Activated CD4-positive, alpha-beta T cell treated with anti-CD3 and anti-CD28 coated beads for 36 hours (primary cell): Measurements from ENCODE around the gene MAGEA1. TPM values are rescaled to one million over a fixed set of nuclear protein-coding genes. Genes with fewer than 3 reads are reported as not detected.
"Not testable (repeated sequence)": the region's sequence is repeated elsewhere in the genome, so short reads cannot be mapped to it uniquely, and the experiment has no call there.

ENCODE experiments used
- ATAC-seq: fragments of 200-7000 bp; cut with Tn5 transposase; one replicate; pipeline ENCODE4 v1.10.0; 2021; ENCODE audit warnings: mild to moderate bottlenecking, moderate library complexity
- CTCF ChIA-PET: fragments of 350-600 bp; sonication (Branson Sonifier 250); formaldehyde crosslinking; loops from one replicate; lab custom pipeline; 2021; ENCODE audit warnings: antibody characterized with exemption; lab: Charles Lee
- POLR2A ChIA-PET: fragments of 350-600 bp; sonication (Branson Sonifier 250); formaldehyde crosslinking; loops from one replicate; lab custom pipeline; 2021; ENCODE audit warnings: antibody characterized with exemption, inconsistent platforms; lab: Charles Lee
- DNase-seq: peaks from one replicate; pipeline ENCODE4 v3.0.0-alpha.2; 2020
- H3K27ac Mint-ChIP-seq: one replicate; pipeline ENCODE4 v1.8.0; 2021; ENCODE audit warnings: mixed read lengths
- H3K27me3 Mint-ChIP-seq: one replicate; pipeline ENCODE4 v1.8.0; 2021; ENCODE audit warnings: mixed read lengths
- H3K36me3 Mint-ChIP-seq: one replicate; pipeline ENCODE4 v1.8.0; 2021; ENCODE audit warnings: low read depth, mixed read lengths
- H3K4me1 Mint-ChIP-seq: one replicate; pipeline ENCODE4 v1.8.0; 2021; ENCODE audit warnings: mixed read lengths
- H3K4me3 Mint-ChIP-seq: one replicate; pipeline ENCODE4 v1.8.0; 2021; ENCODE audit warnings: mild to moderate bottlenecking, moderate library complexity, mixed read lengths
- H3K9me3 Mint-ChIP-seq: one replicate; pipeline ENCODE4 v1.8.0; 2021; ENCODE audit warnings: low read depth, mixed read lengths
- intact Hi-C, 2 experiments: fragments of 100-400 bp; cut with DNase I in 1 of 2; cut with micrococcal nuclease in 1 of 2; formaldehyde crosslinking; loops; one replicate each; pipeline versions ENCODE4 v1.14.2 to v1.15.1; 2022 to 2024; cut with DNase I, micrococcal nuclease
- total RNA-seq, 2 experiments: library from RNA; stranded (reverse); gene quantifications; one replicate each; pipeline ENCODE4 v1.2.3, GENCODE V29; 2021

The MAGEA1 gene, protein sequence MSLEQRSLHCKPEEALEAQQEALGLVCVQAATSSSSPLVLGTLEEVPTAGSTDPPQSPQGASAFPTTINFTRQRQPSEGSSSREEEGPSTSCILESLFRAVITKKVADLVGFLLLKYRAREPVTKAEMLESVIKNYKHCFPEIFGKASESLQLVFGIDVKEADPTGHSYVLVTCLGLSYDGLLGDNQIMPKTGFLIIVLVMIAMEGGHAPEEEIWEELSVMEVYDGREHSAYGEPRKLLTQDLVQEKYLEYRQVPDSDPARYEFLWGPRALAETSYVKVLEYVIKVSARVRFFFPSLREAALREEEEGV
- total RNA-seq: not detected

DNA sequence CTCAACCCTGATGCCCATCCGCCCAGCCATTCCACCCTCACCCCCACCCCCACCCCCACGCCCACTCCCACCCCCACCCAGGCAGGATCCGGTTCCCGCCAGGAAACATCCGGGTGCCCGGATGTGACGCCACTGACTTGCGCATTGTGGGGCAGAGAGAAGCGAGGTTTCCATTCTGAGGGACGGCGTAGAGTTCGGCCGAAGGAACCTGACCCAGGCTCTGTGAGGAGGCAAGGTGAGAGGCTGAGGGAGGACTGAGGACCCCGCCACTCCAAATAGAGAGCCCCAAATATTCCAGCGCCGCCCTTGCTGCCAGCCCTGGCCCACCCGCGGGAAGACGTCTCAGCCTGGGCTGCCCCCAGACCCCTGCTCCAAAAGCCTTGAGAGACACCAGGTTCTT, at the start of gene MAGEA1:
TSS of gene MAGEA1 (plus strand) at position 154 of the 400 bp plus-strand sequence. CDS start 3,106 bp downstream, outside the sequence.
- Mint-ChIP-seq H3K36me3 (no peaks in the 10 kb centered on the region), H3K9me3 (no peaks in the 10 kb centered on the region), H3K4me3 (no peak within 1 kb of the TSS), H3K27ac (no peak within 1 kb of the TSS), H3K27me3 (no peaks in the 10 kb centered on the region), H3K4me1 (no peaks in the 10 kb centered on the region)
- intact Hi-C loops: no loop called here
- ChIA-PET POLR2A (no interaction called here), CTCF (no interaction called here)
- no peak for DNase-seq
- ATAC-seq: no peak

- H3K27ac Mint-ChIP-seq, CTCF ChIA-PET, POLR2A ChIA-PET, H3K4me1 Mint-ChIP-seq, H3K9me3 Mint-ChIP-seq, H3K27me3 Mint-ChIP-seq, H3K36me3 Mint-ChIP-seq, intact Hi-C loops, H3K4me3 Mint-ChIP-seq, ATAC-seq, DNase-seq: not testable (repeated sequence)
Measured at GRCh38 chrX:153132924-153133323, 46.2 kb upstream of the MAGEA1 start.

GRCh38 chrX:153139074-153139473, 40.0 kb upstream of the MAGEA1 start:
- intact Hi-C loops: not testable (repeated sequence)

GRCh38 chrX:153146288-153146687, 32.8 kb upstream of the MAGEA1 start:
- intact Hi-C loops, H3K4me1 Mint-ChIP-seq, ATAC-seq, H3K27me3 Mint-ChIP-seq, CTCF ChIA-PET, H3K4me3 Mint-ChIP-seq, POLR2A ChIA-PET, H3K36me3 Mint-ChIP-seq, H3K27ac Mint-ChIP-seq, H3K9me3 Mint-ChIP-seq, DNase-seq: not testable (repeated sequence)

More at GRCh38 chrX:153139074-153139473, 40.0 kb upstream of the MAGEA1 start:
- CTCF ChIA-PET, H3K4me1 Mint-ChIP-seq, H3K9me3 Mint-ChIP-seq, H3K4me3 Mint-ChIP-seq, H3K36me3 Mint-ChIP-seq, H3K27me3 Mint-ChIP-seq, H3K27ac Mint-ChIP-seq, POLR2A ChIA-PET, DNase-seq, ATAC-seq: not testable (repeated sequence)

GRCh38 chrX:153153516-153153915, 25.6 kb upstream of the MAGEA1 start:
- Mint-ChIP-seq H3K9me3 (no peaks in the 10 kb centered on the region), H3K27ac (no peak overlapping the region), H3K36me3 (no peaks in the 10 kb centered on the region), H3K4me1 (no peaks in the 10 kb centered on the region), H3K27me3 (peaks cover 10% of the 10 kb centered on the region), H3K4me3 (no peak overlapping the region)
- no peak for ATAC-seq
- no peak for DNase-seq
- ChIA-PET POLR2A (no interaction called here), CTCF (no interaction called here)
- intact Hi-C loops: no loop called here

DNA sequence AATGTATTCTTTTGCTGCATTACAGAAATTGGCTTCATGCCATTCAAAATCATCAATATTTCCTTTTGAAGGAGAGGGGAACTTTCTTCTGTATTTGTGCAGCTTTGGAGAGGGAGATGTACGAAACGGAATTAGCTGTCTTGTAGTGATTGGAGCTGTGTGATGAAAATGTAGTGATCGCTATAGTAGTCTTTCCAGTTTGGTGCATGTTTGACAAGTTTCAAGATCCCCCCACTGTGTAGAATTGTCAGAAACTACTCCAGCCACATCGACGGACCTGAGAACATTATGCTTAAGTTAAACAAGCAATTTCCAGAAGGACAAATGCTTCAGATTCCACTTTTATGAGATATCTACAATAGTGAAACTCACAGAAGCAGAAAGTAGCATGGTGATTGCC, 21.6 kb upstream of the MAGEA1 start:
- H3K27ac Mint-ChIP-seq: no peak overlapping the region
- no peaks in the 10 kb centered on the region for H3K9me3 Mint-ChIP-seq
- peaks cover 10% of the 10 kb centered on the region for H3K27me3 Mint-ChIP-seq
- intact Hi-C loops: no loop called here
- CTCF ChIA-PET: no interaction called here
- no peak for DNase-seq
- no peaks in the 10 kb centered on the region for H3K36me3 Mint-ChIP-seq
- POLR2A ChIA-PET: no interaction called here
- ATAC-seq: no peak
- H3K4me3 Mint-ChIP-seq: no peak overlapping the region
- no peaks in the 10 kb centered on the region for H3K4me1 Mint-ChIP-seq

GRCh38 chrX:153158319-153158718, 20.8 kb upstream of the MAGEA1 start:
- Mint-ChIP-seq H3K4me1 (no peaks in the 10 kb centered on the region), H3K36me3 (no peaks in the 10 kb centered on the region), H3K4me3 (no peak overlapping the region), H3K27ac (no peak overlapping the region), H3K27me3 (peaks cover 10% of the 10 kb centered on the region), H3K9me3 (no peaks in the 10 kb centered on the region)
- no peak for ATAC-seq
- ChIA-PET CTCF (no interaction called here), POLR2A (no interaction called here)
- no peak for DNase-seq
- intact Hi-C loops: no loop called here

- CTCF ChIA-PET: interaction anchor here (0.8 kb wide), 1 partner anchor 121 kb away, joined by 3 read pairs; no protein-coding TSS in a partner anchor
- no peak for ATAC-seq
Measured at GRCh38 chrX:153161952-153162351, 17.1 kb upstream of the MAGEA1 start.

GRCh38 chrX:153164733-153165132, 14.4 kb upstream of the MAGEA1 start:
- DNase-seq (no peak), ATAC-seq (no peak)
- H3K36me3 Mint-ChIP-seq: no peaks in the 10 kb centered on the region
- H3K9me3 Mint-ChIP-seq: no peaks in the 10 kb centered on the region
- no peak overlapping the region for H3K4me3 Mint-ChIP-seq
- CTCF ChIA-PET: no interaction called here
- POLR2A ChIA-PET: no interaction called here
- intact Hi-C loops: no loop called here
- peaks cover 4% of the 10 kb centered on the region for H3K27me3 Mint-ChIP-seq
- no peak overlapping the region for H3K27ac Mint-ChIP-seq
- H3K4me1 Mint-ChIP-seq: no peaks in the 10 kb centered on the region

More at GRCh38 chrX:153161952-153162351, 17.1 kb upstream of the MAGEA1 start:
- POLR2A ChIA-PET: no interaction called here
- intact Hi-C loops: no loop called here
- no peak for DNase-seq
- Mint-ChIP-seq H3K27me3 (peaks cover 4% of the 10 kb centered on the region), H3K36me3 (no peaks in the 10 kb centered on the region), H3K4me3 (no peak overlapping the region), H3K27ac (no peak overlapping the region), H3K4me1 (no peaks in the 10 kb centered on the region), H3K9me3 (no peaks in the 10 kb centered on the region)

GRCh38 chrX:153168423-153168822, 10.7 kb upstream of the MAGEA1 start:
- DNase-seq, H3K4me1 Mint-ChIP-seq, H3K9me3 Mint-ChIP-seq, POLR2A ChIA-PET, H3K27ac Mint-ChIP-seq, H3K4me3 Mint-ChIP-seq, H3K36me3 Mint-ChIP-seq, intact Hi-C loops, CTCF ChIA-PET, H3K27me3 Mint-ChIP-seq, ATAC-seq: not testable (repeated sequence)

GRCh38 chrX:153181822-153182221, 2.7 kb downstream of the MAGEA1 start:
- POLR2A ChIA-PET: no interaction called here
- H3K9me3 Mint-ChIP-seq: no peaks in the 10 kb centered on the region

DNA sequence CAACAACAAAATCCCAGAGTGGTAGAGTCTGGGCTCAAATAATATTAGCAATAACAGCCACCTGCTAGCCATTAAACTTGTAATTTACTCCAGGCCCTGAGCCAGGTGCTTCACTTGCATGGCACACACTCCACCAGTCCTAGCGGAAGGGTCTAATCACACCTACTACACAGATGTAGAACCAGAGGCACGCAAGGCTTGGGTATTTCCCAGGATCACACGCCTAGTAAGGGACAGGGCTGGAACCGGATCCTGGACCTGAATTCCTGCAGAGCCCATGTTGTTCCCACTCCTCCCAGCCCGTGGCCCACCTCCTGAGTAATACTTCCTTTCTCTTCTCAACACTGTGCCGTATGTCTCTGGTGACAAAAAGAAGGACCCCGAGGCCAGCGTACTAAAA, 5.7 kb downstream of the MAGEA1 start:
- intact Hi-C loops: no loop called here
- H3K27ac Mint-ChIP-seq: no peak overlapping the region
- H3K9me3 Mint-ChIP-seq: no peaks in the 10 kb centered on the region
- no peak overlapping the region for H3K4me3 Mint-ChIP-seq
- no peak for ATAC-seq
- no peaks in the 10 kb centered on the region for H3K4me1 Mint-ChIP-seq
- H3K27me3 Mint-ChIP-seq: no peaks in the 10 kb centered on the region
- ChIA-PET POLR2A (interaction anchor here (0.6 kb wide), 1 partner anchor 1449 kb away, joined by 3 read pairs; no protein-coding TSS in a partner anchor), CTCF (no interaction called here)
- no peak for DNase-seq
- no peaks in the 10 kb centered on the region for H3K36me3 Mint-ChIP-seq

More at GRCh38 chrX:153181822-153182221, 2.7 kb downstream of the MAGEA1 start:
- H3K36me3 Mint-ChIP-seq: no peaks in the 10 kb centered on the region
- no peaks in the 10 kb centered on the region for H3K27me3 Mint-ChIP-seq
- no peak overlapping the region for H3K4me3 Mint-ChIP-seq
- CTCF ChIA-PET: no interaction called here
- H3K27ac Mint-ChIP-seq: no peak overlapping the region
- ATAC-seq (no peak), DNase-seq (no peak)
- intact Hi-C loops: no loop called here
- no peaks in the 10 kb centered on the region for H3K4me1 Mint-ChIP-seq
